Muscle of back (tissue), 11 donors: ENCODE measurements around the gene LDB2. TPM values are rescaled to one million over a fixed set of nuclear protein-coding genes. Genes with fewer than 3 reads are reported as not detected.

Experiments
- DNase-seq, 3 donors: peaks; one replicate each; pipeline versions ENCODE4 v3.0.0 to v3.0.0-alpha.2; 2013
- polyA plus RNA-seq, 10 donors: library from polyadenylated mRNA; unstranded; fragments of 120-200 nt; gene quantifications; one replicate each; pipeline ENCODE4 v1.2.1, GENCODE V29; 2013; ENCODE audit not compliant: insufficient read length in 10 of 10

LDB2 gene
- polyA plus RNA-seq, 10 donors, result 32.1 to 62.9 (median 45.8) TPM

- DNase-seq, result peak in 2 of 3 donors; percentile 22 to 60
These were observed 299.7 kb downstream of the LDB2 start for GRCh38 chr4:16598597-16599206.

- peak in 2 of 3 donors; percentile 39 to 79 for DNase-seq
These were observed 300.4 kb downstream of the LDB2 start for GRCh38 chr4:16597845-16598596.

GRCh38 chr4:16597443-16597842 lies 301.0 kb downstream of the LDB2 start:
- no peak for DNase-seq

GRCh38 chr4:16596267-16596666 lies 302.2 kb downstream of the LDB2 start:
- DNase-seq, result no peak

- DNase-seq, result no peak
These were observed 304.3 kb downstream of the LDB2 start for GRCh38 chr4:16594128-16594527.

- no peak for DNase-seq
These were observed 305.1 kb downstream of the LDB2 start for GRCh38 chr4:16593386-16593785.

- DNase-seq, result no peak
These were observed 307.1 kb downstream of the LDB2 start for GRCh38 chr4:16591272-16591826.

DNA sequence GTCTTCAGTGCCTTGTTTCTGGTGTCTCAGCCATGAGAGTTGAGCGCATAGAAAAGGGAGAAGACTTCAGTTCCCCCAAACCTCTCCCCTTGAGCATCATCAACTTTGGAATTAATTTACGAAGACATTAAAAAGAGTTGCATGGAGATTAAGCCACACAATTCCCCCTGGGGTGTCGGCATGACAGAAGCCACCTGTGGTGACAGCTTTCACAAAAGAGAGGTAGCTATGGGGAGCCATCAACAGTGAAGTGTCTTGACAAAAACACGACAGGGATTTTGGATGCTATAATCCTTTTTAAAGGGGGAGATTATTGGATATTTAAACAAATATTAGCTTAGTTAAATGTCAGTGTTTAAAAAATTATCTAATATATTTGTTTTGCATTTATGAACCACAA lies 307.6 kb downstream of the LDB2 start:
- no peak for DNase-seq

- no peak for DNase-seq
These were observed 309.8 kb downstream of the LDB2 start for GRCh38 chr4:16588651-16589050.

DNA sequence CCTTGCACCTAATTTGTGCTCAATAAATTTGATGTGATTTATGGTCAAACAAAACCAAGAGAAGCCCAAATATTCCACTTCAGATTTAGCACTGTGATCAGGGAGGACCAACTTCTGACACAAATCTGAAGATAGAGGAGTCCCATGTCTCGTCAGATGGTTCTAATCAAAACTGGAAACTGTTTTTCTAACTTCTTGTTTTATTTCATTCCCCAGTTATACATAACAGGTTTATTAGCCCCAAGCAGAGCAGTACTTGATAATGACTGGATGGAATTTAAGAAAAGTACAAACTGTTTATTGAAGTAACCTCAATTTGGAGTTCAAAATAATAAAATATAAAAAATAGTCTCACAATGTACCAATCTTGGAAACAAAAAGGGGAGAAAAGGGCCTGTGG lies 310.3 kb downstream of the LDB2 start:
- DNase-seq, result no peak

DNA sequence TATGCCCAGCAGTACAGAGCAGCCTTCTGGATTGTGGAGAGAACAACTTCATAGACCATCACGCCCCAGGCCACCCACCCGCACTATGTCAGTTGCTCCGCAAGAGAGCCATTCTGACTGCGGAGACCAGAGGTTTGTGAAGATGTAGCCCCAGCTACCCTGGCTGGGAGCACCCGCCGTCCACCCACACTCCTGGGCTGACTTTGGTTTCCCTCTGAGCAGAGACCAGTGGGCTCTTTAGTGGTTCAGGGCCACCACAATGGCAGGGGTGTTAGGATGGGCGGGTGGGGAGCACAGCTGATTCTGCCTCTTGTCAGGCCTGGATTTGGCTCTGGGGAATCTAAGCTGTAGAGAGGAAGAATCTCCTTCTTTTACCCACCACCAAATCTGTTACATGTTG lies 313.4 kb downstream of the LDB2 start:
- DNase-seq, result no peak

DNA sequence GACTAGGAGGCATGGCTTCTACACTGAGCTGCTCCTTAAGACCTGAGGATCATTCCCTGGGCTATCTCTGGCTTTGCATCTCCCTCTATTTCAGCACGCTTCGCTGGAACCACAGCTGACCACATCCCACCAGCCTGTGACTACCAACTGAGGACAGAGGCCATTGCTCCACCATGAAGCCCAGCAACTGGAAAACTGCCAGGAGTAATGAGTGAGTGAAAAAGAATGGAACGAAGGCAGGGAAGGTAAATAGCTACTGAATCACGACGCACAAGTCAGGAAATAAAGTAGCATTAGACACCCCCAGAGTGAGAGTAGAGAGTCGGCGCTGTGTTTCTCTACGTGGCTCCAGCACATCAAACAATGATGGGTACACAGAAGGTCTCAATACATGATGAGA lies 314.7 kb downstream of the LDB2 start:
- DNase-seq, result no peak

DNA sequence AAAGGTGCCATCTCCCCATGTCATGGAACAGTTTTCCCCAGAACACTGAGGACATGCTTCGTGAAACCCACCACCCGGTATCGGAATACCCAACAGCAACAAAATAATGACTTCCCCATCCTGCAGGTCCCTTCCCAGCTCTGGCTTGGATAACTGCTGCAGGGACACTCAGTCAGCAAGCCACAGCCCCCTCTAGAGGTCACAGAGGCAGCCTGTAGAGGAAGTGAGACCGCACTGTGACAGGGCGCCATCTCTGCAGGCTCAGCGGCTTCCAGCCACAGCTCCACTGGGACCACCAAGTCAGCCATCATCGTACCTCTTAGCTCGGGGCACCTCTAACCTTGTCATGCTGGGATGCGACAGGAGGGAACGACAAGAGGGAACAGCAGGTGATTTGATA lies 315.9 kb downstream of the LDB2 start:
- no peak for DNase-seq

GRCh38 chr4:16582036-16582435 lies 316.4 kb downstream of the LDB2 start:
- no peak for DNase-seq

GRCh38 chr4:16581117-16581516 lies 317.3 kb downstream of the LDB2 start:
- no peak for DNase-seq

DNA sequence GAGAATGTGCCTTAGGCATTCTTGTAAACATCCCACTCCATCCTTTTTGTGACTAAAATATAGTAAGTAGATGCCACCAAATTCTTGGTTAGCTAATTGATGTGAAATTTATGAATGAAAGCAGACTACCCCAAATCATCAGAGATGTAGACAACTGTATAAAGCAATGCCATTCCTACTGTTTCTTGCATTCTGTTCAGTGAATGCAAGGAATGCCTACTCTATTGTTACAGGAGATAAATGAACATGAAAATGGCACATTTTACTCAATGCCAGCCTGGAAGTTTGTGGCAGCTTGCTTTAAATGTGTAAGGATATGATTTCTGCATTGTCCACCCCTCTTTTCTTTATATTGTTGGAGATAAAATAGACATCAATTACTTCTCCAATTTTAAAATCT lies 317.9 kb downstream of the LDB2 start:
- no peak for DNase-seq

GRCh38 chr4:16579866-16580265 lies 318.6 kb downstream of the LDB2 start:
- no peak for DNase-seq

DNA sequence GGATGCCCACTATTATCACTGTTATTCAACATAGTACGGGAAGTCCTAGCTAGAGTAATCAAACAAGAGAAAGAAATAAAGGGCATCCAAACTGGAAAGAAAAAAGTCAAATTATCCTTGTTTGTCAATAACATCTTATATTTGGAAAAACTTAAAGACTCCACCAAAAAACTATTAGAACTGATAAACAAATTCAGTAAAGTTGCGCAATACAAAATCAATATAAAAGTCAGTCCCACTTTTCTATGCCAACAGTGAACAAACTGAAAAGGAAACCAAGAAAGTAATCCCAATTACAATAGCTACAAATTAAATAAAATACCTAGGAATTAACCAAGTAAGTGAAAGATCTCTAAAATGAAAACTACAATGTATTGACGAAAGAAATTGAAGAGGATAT lies 321.3 kb downstream of the LDB2 start:
- DNase-seq, result no peak

DNA sequence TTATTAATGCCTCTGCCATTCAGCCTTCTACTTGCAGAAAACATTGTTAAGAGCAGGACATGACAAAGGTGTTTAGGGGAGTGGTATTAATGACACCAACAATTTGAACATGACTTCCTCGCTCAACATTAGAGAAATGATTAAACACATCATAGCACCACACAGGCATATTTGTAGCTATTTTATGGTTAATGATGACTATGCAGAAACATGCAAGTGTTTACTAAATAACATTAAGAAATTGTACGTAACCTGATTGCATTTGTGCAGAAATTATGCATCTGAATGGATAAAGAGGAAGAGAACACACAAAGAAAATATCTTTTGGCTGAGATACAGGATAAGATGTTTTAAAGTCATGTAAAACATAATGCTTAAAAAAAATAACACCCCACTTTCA lies 323.5 kb downstream of the LDB2 start:
- no peak for DNase-seq

GRCh38 chr4:16573739-16574138 lies 324.7 kb downstream of the LDB2 start:
- peak in 2 of 3 donors; percentile 58 to 73 for DNase-seq

GRCh38 chr4:16573206-16573605 lies 325.2 kb downstream of the LDB2 start:
- DNase-seq, result peak in 2 of 3 donors; percentile 34 to 68

GRCh38 chr4:16572631-16573030 lies 325.8 kb downstream of the LDB2 start:
- peak in 1 of 3 donors; percentile 33 for DNase-seq

DNA sequence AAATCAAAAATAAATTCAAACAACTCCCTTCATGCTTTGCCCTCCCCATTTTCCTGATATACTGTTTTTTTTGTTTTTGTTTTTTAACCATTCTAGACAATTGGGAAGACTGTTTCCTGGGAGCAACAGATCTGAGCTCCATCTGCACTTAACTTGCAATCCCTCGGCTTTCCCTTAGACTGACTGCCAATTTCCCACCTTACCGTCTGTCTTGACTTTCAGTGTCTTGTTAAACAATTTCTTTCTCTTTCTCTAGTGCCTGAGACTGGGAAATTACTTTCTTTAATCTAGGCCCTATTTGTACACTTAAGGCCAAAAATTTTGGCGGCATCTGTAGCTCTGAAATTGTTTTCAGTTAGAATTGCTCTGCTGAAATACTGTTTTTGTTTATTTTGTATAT lies 326.3 kb downstream of the LDB2 start:
- peak in 1 of 3 donors; percentile 45 for DNase-seq
